GM12878 (cell line): ENCODE data around the gene WRAP73. TPM values are rescaled to one million over a fixed set of nuclear protein-coding genes. Genes with fewer than 3 reads are reported as not detected.

ENCODE experiments used
- ATAC-seq: fragments of 200-7000 bp; cut with Tn5 transposase; 3 replicates; pipeline ENCODE4 v1.9.1; 2020; ENCODE audit warnings: mild to moderate bottlenecking, moderate library complexity
- BruUV-seq: library from RNA; stranded (reverse); fragments of 400-500 nt; replicated peaks from 2 replicates; lab custom pipeline; 2021; lab: Mats Ljungman, UMichigan
- CTCF ChIA-PET: fragments of 300-600 bp; sonication (Branson Sonifier 250); formaldehyde crosslinking; extraction: SDS; loops from one replicate; lab custom pipeline; 2021; ENCODE audit warnings: inconsistent platforms; lab: Yijun Ruan, JAX
- POLR2A ChIA-PET: fragments of 350-600 bp; formaldehyde crosslinking; extraction: SDS; loops from one replicate; lab custom pipeline; 2021; ENCODE audit warnings: inconsistent platforms; lab: Charles Lee
- RAD21 ChIA-PET: fragments of 300-600 bp; sonication (Branson Sonifier 250); formaldehyde crosslinking; loops from one replicate; lab custom pipeline; 2023; ENCODE audit warnings: antibody characterized with exemption; ENCODE audit not compliant: unreplicated experiment; lab: Charles Lee
- SMC1A ChIA-PET: fragments of 300-600 bp; sonication (Branson Sonifier 250); formaldehyde crosslinking; loops from one replicate; lab custom pipeline; 2023; ENCODE audit not compliant: unreplicated experiment, uncharacterized antibody; lab: Charles Lee
- DNase-seq: peaks from one replicate; pipeline ENCODE4 v3.0.0-alpha.2; 2011; ENCODE audit warnings: low read depth, low spot score
- FAIRE-seq: peaks from 3 replicates; lab custom pipeline; 2011; peaks lifted over from hg19 to GRCh38; lab: Jason Lieb, UNC
- H2AFZ ChIP-seq: 2 replicates; pipeline ENCODE4 v1.6.0; 2011; ENCODE audit warnings: low read depth, low read length, control low read depth; ENCODE audit not compliant: control insufficient read depth
- H3K27ac ChIP-seq: 2 replicates; pipeline ENCODE4 v1.5.1; 2011; ENCODE audit warnings: control low read depth; ENCODE audit not compliant: control insufficient read depth, insufficient read depth
- H3K27me3 ChIP-seq, 2 experiments: replicated peaks in 1 of 2; 2 replicates each; pipeline versions ENCODE4 v1.6.0 to v1.6.1; 2011; ENCODE audit warnings: low read length in 1 of 2; ENCODE audit not compliant: control insufficient read depth in 2 of 2, insufficient read depth in 2 of 2
- H3K36me3 ChIP-seq, 2 experiments: 2 replicates each; pipeline ENCODE4 v1.5.1; 2011; ENCODE audit warnings: low read length in 1 of 2; ENCODE audit not compliant: control insufficient read depth in 2 of 2, insufficient read depth in 2 of 2
- H3K4me1 ChIP-seq: 2 replicates; pipeline ENCODE4 v1.6.1; 2011; ENCODE audit warnings: mild to moderate bottlenecking, low read length, moderate library complexity, mixed read lengths; ENCODE audit not compliant: control insufficient read depth, insufficient read depth
- H3K4me2 ChIP-seq: 2 replicates; pipeline ENCODE4 v1.6.0; 2011; ENCODE audit warnings: control low read depth; ENCODE audit not compliant: control insufficient read depth, insufficient read depth
- H3K4me3 ChIP-seq: fragments of 200-600 bp; sonication (generic); 2 replicates; pipeline ENCODE4 v1.5.1; 2016
- H3K79me2 ChIP-seq: 2 replicates; pipeline ENCODE4 v1.6.0; 2011; ENCODE audit warnings: low read length; ENCODE audit not compliant: control insufficient read depth, insufficient read depth
- H3K9ac ChIP-seq: 2 replicates; pipeline ENCODE4 v1.8.0; 2011; ENCODE audit warnings: low read length, control low read depth, mixed read lengths; ENCODE audit not compliant: control insufficient read depth, insufficient read depth
- H3K9me3 ChIP-seq: replicated peaks from 3 replicates; pipeline ENCODE4 v1.5.1; 2011; ENCODE audit warnings: mild to moderate bottlenecking, low read length; ENCODE audit not compliant: control insufficient read depth, insufficient read depth
- H4K20me1 ChIP-seq: 2 replicates; pipeline ENCODE4 v1.6.0; 2011; ENCODE audit not compliant: control insufficient read depth, insufficient read depth
- ASH2L ChIP-seq: fragments of 300-600, 200-600 bp; sonication (generic); IDR thresholded peaks from 2 replicates; pipeline ENCODE4 v1.6.1; 2017; ENCODE audit warnings: low read depth, mild to moderate bottlenecking, borderline replicate concordance
- CHD4 ChIP-seq: fragments of 200-600 bp; sonication (generic); IDR thresholded peaks from 2 replicates; pipeline ENCODE4 v1.6.1; 2016; ENCODE audit warnings: mild to moderate bottlenecking
- DPF2 ChIP-seq: fragments of 450-650 bp; IDR thresholded peaks from 2 replicates; pipeline ENCODE4 v1.6.1; 2017; ENCODE audit warnings: mild to moderate bottlenecking
- EP300 ChIP-seq, 2 experiments: fragments of 150-350 bp in 1 of 2; IDR thresholded peaks; 2 replicates each; pipeline ENCODE4 v1.6.1; 2011 to 2012; ENCODE audit warnings: low read depth in 2 of 2, low read length in 2 of 2, borderline replicate concordance in 1 of 2, improper control_type of control experiment in 1 of 2, inconsistent platforms in 1 of 2; ENCODE audit not compliant: control insufficient read depth in 1 of 2
- EZH2 ChIP-seq: IDR thresholded peaks from 2 replicates; pipeline ENCODE4 v1.6.1; 2012; ENCODE audit warnings: low read depth, mild to moderate bottlenecking, control low read depth, inconsistent platforms, low read length, borderline replicate concordance; ENCODE audit not compliant: control insufficient read depth
- FOXM1 ChIP-seq: IDR thresholded peaks from 2 replicates; pipeline ENCODE4 v1.6.1; 2012; ENCODE audit warnings: low read depth, mild to moderate bottlenecking, inconsistent platforms, low read length, moderate library complexity
- IRF3 ChIP-seq: fragments of 450-650 bp; IDR thresholded peaks from 2 replicates; pipeline ENCODE4 v1.6.1; 2014; ENCODE audit warnings: mild to moderate bottlenecking
- IRF4 ChIP-seq: IDR thresholded peaks from 2 replicates; pipeline ENCODE4 v1.6.1; 2011; ENCODE audit warnings: low read depth, low read length
- MTA2 ChIP-seq: fragments of 450-650 bp; IDR thresholded peaks from 2 replicates; pipeline ENCODE4 v1.6.1; 2016; ENCODE audit warnings: low read depth, mild to moderate bottlenecking, moderate library complexity
- PML ChIP-seq: IDR thresholded peaks from 2 replicates; pipeline ENCODE4 v1.6.1; 2012; ENCODE audit warnings: low read length, inconsistent platforms
- RUNX3 ChIP-seq: IDR thresholded peaks from 2 replicates; pipeline ENCODE4 v1.6.1; 2012; ENCODE audit warnings: low read length, inconsistent platforms
- SREBF2 ChIP-seq: IDR thresholded peaks from 2 replicates; pipeline ENCODE4 v1.6.1; 2012; ENCODE audit warnings: mild to moderate bottlenecking, low read length
- TARDBP ChIP-seq: IDR thresholded peaks from 2 replicates; pipeline ENCODE4 v1.6.1; 2016; ENCODE audit warnings: borderline replicate concordance
- TCF3 ChIP-seq: IDR thresholded peaks from 2 replicates; pipeline ENCODE4 v1.6.1; 2012; ENCODE audit warnings: low read depth, mild to moderate bottlenecking, low read length, borderline replicate concordance; ENCODE audit not compliant: insufficient read depth
- USF2 ChIP-seq: IDR thresholded peaks from 2 replicates; pipeline ENCODE4 v1.6.1; 2011; ENCODE audit warnings: low read depth, low read length, improper control_type of control experiment, borderline replicate concordance
- ZNF207 ChIP-seq: fragments of 450-650 bp; IDR thresholded peaks from 2 replicates; pipeline ENCODE4 v1.6.1; 2014; ENCODE audit warnings: antibody characterized with exemption, mild to moderate bottlenecking, borderline replicate concordance
- ZNF384 ChIP-seq: IDR thresholded peaks from 2 replicates; pipeline ENCODE4 v1.6.1; 2012; ENCODE audit warnings: low read depth, mild to moderate bottlenecking, low read length, improper control_type of control experiment, borderline replicate concordance
- WGBS: methylation state at CpG from one replicate; pipeline ENCODE4 v1.1.6; 2016; ENCODE audit warnings: low lambda C conversion rate; ENCODE audit not compliant: insufficient replicate concordance, insufficient coverage; ENCODE audit errors: missing lambda C conversion rate; 5-methylcytosine and 5-hydroxymethylcytosine counted together
- in situ Hi-C: fragments of 300-500 bp; cut with MboI; formaldehyde crosslinking; loops from 9 replicates; pipeline ENCODE4 v1.14.3; 2018; ENCODE audit warnings: mixed read lengths
- intact Hi-C: fragments of 100-400 bp; cut with micrococcal nuclease; formaldehyde crosslinking; loops from one replicate; pipeline ENCODE4 v1.14.2; 2022; ENCODE audit not compliant: unreplicated experiment
- polyA plus RNA-seq, 11 experiments: library from polyadenylated mRNA; depleted of rRNA in 4 of 11; unstranded in 6 of 11; stranded (reverse) in 5 of 11; fragments of >200 nt; fragmentation: Nextera tagmentation in 4 of 11; fragmentation: Illumina TruSeq in 1 of 11; extraction: Ambion mirVana in 4 of 11; extraction: Trizol in 1 of 11; gene quantifications; 1 replicate in 1 of 11; 2 replicates in 10 of 11; pipeline versions ENCODE4 v1.2.1 to v1.2.3, GENCODE V29; 2011 to 2016; ENCODE audit warnings: inconsistent platforms in 2 of 11, missing spikeins in 2 of 11, low read depth in 1 of 11
- total RNA-seq, 4 experiments: library from RNA; depleted of rRNA in 3 of 4; stranded (reverse); fragments of >200 nt in 3 of 4; fragmentation: Illumina TruSeq in 1 of 4; extraction: Trizol in 1 of 4; gene quantifications; 2 replicates each; pipeline versions ENCODE4 v1.2.1 to v1.2.3, GENCODE V29; 2013 to 2021
- TF ChIP-seq, protein P1 (sequence below): fragments of 450-650 bp; IDR thresholded peaks from 2 replicates; pipeline ENCODE4 v1.6.1; 2016; ENCODE audit warnings: mild to moderate bottlenecking
- TF ChIP-seq, protein P2 (sequence below): fragments of 150-350 bp; IDR thresholded peaks from 2 replicates; pipeline ENCODE4 v1.6.1; 2014; ENCODE audit warnings: mild to moderate bottlenecking, low read depth, low read length

The WRAP73 gene
- total and polyA plus RNA-seq, 10 of the 15 experiments (the other 5 are each of a cell fraction or from before 2014, with no cell fraction given): 3.2 to 65.8 (median 48.0) TPM

DNA sequence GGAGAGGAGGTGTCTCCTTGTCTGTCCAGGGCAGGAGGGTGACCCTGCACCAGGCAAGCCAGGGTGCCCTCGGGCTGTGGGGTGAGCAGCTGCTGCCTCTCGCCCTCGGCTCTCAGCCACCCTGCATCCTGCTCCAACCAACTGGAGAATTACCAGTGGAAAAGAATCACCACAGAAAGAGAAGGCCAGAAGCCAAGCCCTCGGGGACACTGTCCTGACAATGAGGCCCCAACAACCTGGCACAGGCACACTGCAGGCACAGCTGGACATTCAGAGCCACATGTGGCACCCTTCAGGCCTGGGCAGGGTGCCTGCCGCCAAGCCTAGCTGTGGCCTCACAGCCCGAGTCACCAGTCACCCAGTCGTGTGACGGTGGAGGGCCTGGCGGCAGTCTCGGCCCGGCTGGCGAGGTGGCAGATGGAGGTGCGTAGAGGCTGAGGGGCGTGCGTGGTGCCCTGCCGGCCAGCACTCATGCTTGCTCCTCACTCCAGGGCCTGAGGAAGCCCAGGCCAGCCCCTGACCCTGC is 50.6 kb downstream of the WRAP73 start:
- H3K4me3 ChIP-seq: no peak overlapping the region
- DNase-seq (no peak), ATAC-seq (no peak), FAIRE-seq (no peak)
- no peak overlapping the region for H3K27ac ChIP-seq
- ChIA-PET POLR2A (no interaction called here), CTCF (interaction anchor here (1.0 kb wide), 1 partner anchor 15 kb away, joined by 3 read pairs; no protein-coding TSS in a partner anchor), SMC1A (no interaction called here), RAD21 (interaction anchor here (1.0 kb wide), 1 partner anchor 20 kb away, joined by 3 read pairs; no protein-coding TSS in a partner anchor)
- H2AFZ ChIP-seq: no peak overlapping the region
- no TSS peak for BruUV-seq
- H3K79me2 ChIP-seq: no peaks in the 10 kb centered on the region
- H4K20me1 ChIP-seq: no peaks in the 10 kb centered on the region
- H3K36me3 ChIP-seq: no peaks in the 10 kb centered on the region
- no peaks in the 10 kb centered on the region; a peak in 1 of 4 replicates for H3K27me3 ChIP-seq
- 0 out of 2 replicates have a peak, but pooled peaks cover 4% of the 10 kb centered on the region for H3K4me1 ChIP-seq
- intact Hi-C loops: no loop called here
- no peak overlapping the region for H3K9ac ChIP-seq
- no peaks in the 10 kb centered on the region for H3K9me3 ChIP-seq
- TF ChIP-seq SREBF2 (no peak), IRF4 (no peak), EP300 (IDR thresholded peaks at IDR 0.05; ENCODE audit: borderline replicate concordance in 1 of 2, control insufficient read depth in 1 of 2, low read depth in 2 of 2, low read length in 2 of 2) (no peak), ASH2L (no peak), MTA2 (no peak), TCF3 (no peak), TARDBP (no peak), CHD4 (no peak), IRF3 (no peak), USF2 (no peak), ZNF207 (no peak), PML (no peak), ZNF384 (no peak), EZH2 (no peak), FOXM1 (no peak), RUNX3 (no peak), DPF2 (no peak)
- TF ChIP-seq, protein P1, sequence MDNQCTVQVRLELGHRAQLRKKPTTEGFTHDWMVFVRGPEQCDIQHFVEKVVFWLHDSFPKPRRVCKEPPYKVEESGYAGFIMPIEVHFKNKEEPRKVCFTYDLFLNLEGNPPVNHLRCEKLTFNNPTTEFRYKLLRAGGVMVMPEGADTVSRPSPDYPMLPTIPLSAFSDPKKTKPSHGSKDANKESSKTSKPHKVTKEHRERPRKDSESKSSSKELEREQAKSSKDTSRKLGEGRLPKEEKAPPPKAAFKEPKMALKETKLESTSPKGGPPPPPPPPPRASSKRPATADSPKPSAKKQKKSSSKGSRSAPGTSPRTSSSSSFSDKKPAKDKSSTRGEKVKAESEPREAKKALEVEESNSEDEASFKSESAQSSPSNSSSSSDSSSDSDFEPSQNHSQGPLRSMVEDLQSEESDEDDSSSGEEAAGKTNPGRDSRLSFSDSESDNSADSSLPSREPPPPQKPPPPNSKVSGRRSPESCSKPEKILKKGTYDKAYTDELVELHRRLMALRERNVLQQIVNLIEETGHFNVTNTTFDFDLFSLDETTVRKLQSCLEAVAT: no peak
- TF ChIP-seq, protein P2, sequence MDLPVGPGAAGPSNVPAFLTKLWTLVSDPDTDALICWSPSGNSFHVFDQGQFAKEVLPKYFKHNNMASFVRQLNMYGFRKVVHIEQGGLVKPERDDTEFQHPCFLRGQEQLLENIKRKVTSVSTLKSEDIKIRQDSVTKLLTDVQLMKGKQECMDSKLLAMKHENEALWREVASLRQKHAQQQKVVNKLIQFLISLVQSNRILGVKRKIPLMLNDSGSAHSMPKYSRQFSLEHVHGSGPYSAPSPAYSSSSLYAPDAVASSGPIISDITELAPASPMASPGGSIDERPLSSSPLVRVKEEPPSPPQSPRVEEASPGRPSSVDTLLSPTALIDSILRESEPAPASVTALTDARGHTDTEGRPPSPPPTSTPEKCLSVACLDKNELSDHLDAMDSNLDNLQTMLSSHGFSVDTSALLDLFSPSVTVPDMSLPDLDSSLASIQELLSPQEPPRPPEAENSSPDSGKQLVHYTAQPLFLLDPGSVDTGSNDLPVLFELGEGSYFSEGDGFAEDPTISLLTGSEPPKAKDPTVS: no peak
- in situ Hi-C loops: no loop called here
- 68% methylated on average over 13 of the region's 16 CpGs for WGBS
- no peak overlapping the region for H3K4me2 ChIP-seq
